Stimulated activated CD8-positive, alpha-beta memory T cell treated with anti-CD3 and anti-CD28 coated beads, Interleukin-15, amount 100 ng/mL, for 1 hour (primary cell): Measurements from ENCODE around the gene TVP23A.
"Not testable (repeated sequence)": the region's sequence is repeated elsewhere in the genome, so short reads cannot be mapped to it uniquely, and the experiment has no call there.

Source experiments
- DNase-seq: peaks from one replicate; pipeline ENCODE4 v3.0.0-alpha.2; 2020; ENCODE audit warnings: low read depth

Gene TVP23A

DNA sequence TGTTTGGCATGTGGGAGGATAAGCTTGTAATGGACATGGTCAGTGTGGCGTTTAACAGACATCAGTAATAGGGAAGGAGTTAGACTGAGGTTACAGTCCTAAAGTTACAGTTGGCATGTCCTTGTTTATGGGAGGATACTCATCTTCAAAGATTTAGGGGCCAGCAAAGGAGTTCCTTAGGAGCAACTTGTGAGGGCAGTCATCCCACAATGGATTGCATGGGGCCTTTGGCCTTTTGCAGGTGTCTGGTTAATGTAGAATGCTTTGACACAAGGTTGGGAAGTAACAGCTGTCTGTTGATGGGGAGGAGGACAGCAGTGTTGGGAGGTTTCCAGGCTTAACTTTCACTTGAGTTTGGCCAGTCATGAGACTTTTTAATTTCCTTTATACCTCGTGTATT lies 72.8 kb downstream of the TVP23A start:
- DNase-seq = no peak

- no peak for DNase-seq
Measured at GRCh38 chr16:10744370-10745030, 74.1 kb downstream of the TVP23A start.

GRCh38 chr16:10743610-10744369 lies 74.8 kb downstream of the TVP23A start, which contains the start of gene NUBP1:
TSS of gene NUBP1 (plus strand) at chr16:10743842. CDS start at chr16:10743864, 22 bp downstream.
- peak; percentile 100 for DNase-seq

DNA sequence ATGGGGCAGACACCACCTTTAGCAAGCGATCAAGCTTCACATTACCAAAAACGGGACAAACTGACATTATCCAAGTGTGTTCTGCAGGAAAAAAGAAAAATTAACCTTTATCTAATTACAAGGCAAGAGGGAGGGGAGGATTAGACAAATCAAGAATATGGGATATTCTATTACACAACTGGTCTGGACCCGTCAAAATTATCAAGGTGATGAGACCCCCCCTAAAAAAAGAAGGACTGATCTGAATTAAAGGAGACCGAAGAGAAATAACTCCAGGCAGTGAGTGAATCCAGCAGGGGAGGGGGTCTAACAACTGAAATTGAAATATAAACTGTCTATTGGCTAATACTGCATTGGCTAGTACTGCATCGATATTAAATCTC lies 75.4 kb downstream of the TVP23A start:
- no peak for DNase-seq

DNA sequence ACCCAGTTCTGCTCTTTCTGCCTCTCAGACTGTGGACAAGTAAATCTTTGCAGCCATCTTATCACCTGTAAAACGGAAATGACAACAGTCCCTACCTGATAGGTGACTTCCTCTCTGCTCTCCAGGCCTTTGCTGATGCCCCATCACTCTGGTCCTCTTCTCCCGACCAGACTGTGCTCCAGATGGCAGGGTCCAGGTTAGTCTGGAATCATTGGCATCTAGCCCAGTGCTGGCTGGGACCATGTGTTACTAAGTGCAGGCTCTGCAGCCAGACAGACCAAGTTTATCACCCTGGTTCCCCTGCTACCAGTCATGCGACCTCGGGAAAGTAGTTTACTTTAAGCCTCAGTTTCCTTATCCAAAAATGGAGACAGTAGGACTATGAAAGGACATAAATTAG lies 76.8 kb downstream of the TVP23A start:
- DNase-seq = no peak

DNA sequence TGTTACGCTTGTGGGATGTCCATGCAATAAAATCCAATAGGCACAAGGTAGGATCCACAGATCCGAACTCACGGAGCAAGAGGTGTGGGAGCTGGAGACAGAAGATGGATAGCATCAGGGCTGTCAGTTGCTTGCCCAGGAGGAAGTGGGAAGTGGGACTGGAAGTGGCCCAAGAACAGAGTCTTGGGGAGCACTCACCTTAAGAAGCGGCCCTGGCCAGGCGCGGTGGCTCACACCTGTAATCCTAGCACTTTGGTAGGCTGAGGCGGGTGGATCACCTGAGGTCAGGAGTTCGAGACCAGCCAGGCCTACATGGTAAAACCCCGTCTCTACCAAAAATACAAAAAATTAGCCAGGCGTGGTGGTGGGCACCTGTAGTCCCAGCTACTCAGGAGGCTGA lies 77.3 kb downstream of the TVP23A start:
- DNase-seq = not testable (repeated sequence)

GRCh38 chr16:10740845-10741208 lies 77.8 kb downstream of the TVP23A start:
- no peak for DNase-seq

DNA sequence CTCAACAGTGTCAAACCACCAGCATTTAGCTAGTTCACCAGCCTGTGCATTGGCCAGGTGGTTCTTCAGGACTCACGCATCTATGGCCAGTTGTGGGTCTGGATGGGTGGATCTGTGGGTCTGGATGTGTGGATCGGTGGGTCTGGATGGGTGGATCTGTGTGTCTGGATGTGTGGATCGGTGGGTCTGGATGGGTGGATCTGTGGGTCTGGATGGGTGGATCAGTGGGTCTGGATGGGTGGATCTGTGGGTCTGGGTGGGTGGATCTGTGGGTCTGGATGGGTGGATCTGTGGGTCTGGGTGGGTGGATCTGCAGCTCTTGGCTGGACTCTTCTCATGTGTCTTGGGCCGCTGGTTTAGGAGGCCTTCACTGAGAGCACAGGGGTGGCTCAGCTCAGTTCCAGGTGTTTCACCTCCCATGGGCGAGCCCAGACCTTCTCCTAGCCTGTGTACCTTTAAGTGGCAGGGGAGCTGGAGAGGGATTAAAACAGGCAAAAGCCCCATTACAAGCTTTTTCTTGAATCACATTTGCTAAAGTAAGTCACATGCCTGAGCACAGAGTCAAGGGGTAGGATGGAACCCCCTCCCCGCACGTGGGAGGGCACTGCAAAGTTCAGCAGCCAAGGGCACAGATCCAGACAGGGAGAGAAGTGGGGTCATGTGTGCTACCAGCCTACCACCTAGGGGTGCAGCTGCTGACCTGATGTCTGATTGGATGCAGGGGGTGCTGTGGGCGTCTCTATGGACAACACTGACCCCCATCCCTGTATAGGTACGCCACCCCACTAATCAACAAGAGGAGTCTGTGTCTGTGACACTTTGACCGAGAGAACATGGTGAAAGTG lies 78.4 kb downstream of the TVP23A start:
- no peak for DNase-seq

GRCh38 chr16:10738231-10739077 lies 80.1 kb downstream of the TVP23A start:
- DNase-seq = no peak

- peak; percentile 43 for DNase-seq
Measured at GRCh38 chr16:10737068-10737625, 81.4 kb downstream of the TVP23A start.

DNA sequence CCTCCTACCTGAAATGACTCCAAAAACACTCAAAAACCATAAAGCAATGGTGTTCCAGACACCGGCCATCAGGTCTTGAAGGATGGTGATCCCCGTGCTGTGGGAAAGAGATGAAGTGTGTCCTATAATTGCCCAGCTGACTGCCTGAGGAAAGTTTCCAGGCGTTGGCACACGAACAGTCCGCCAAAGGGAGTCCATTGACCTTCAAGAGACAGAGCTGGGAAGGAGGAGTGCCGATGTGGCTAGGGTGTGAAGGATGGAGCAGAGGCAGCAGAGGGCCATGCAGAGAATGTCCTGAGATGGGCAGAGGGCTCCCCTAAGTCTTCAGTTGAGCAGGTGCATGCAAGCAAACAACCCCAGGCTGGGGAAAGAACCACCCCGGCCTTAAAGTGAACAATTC lies 86.8 kb downstream of the TVP23A start:
- DNase-seq = no peak

DNA sequence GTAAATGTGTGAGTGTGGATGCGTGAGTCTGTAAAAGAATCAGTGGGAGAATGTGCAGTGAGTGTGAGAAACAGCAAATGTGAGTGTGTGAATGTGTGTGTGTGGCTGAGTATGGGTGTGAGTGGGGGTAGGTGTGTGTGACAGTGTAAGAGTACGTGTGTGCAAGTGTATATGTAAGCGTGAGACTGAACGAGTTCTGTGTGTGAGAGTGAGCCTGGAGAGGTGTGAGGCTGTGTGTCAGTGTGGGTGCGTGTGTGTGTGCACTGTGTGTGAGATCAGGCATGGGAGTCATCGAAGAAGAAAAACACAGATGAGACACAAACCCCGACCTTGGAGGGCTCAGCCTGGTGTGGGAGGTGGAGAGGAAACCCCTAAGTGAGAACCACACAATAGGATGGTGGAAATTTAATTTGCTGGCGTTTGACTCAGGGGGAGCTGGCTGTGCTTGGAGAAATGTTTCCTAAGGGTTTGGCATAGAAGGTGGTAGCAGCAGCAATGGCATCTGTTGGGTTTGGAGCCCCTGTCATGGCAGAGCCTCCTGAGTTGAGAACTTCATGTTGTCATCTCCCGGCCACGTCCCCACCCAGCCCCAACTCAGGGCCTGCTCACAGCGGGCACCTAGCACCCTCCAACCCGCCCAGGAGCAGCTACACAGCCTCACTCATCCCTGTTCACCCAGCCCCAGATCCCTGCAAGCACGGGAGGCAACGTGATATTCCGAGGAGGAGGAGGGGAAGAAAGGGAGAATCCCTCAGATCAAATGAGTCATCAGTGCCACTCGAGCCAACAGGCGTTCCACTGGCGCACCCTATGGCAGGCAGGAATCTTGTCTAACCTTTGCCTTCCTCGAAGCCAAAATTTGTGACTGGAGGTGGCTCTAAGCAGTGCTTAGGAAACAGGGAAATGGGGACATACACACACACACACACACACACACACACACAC lies 89.2 kb downstream of the TVP23A start:
- DNase-seq = no peak

DNA sequence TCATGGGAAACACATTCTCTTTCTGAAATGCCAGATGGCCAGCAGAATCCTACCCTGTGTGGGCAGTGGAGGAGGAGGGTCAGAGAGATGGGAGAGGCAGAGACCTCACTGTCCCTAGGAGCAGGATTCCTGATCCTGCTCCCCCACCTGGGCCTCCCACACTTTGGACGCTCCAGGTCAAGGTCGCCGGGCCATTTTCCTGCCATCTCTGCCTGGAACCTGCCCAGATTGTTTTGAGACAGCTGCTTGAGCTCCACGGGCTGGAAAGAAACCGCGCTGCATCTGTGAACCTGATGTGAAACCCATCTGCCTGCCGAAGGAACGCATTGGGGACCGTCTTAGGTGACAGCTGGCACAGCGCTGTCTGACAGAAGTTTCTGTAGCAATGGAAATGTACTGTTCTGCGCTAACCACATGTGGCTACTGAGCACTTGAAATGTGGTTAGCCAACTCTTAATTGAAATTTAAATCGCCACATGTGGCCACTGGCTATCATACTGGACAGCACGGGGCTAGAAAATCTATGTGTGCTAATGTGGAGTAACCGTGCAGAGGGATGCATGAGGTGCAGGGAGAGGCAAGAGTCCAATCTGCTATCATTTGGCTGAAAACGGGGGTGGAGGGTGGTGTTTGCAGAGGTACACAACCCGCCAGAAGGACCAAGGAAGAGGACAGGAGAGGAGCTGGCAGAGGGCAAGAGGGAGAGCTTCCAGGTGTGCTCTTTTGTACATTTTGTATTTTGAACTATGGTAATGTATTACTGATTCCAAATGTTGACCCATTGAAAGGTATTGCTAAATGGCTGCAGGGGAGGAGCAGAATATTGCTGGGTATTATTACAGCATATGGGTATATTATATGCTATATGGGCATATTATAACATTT lies 90.3 kb downstream of the TVP23A start:
- DNase-seq = no peak
